NCI-H510A treated with DMSO at 0.1 percent for 48 hours (cell line): ENCODE results near the gene KLHDC4.
"Not testable (repeated sequence)": the region's sequence is repeated elsewhere in the genome, so short reads cannot be mapped to it uniquely, and the experiment has no call there.

Source experiments
- DNase-seq: peaks from one replicate; lab custom pipeline; 2025; lab: John Stamatoyannopoulos, UW

The KLHDC4 gene

GRCh38 chr16:87720446-87720845 is 45.3 kb downstream of the KLHDC4 start:
- DNase-seq = no peak

GRCh38 chr16:87718831-87719230 is 47.0 kb downstream of the KLHDC4 start:
- not testable (repeated sequence) for DNase-seq

- DNase-seq = no peak
These were observed 50.1 kb downstream of the KLHDC4 start for GRCh38 chr16:87715658-87716057.

- no peak for DNase-seq
These were observed 50.6 kb downstream of the KLHDC4 start for GRCh38 chr16:87715231-87715630.

GRCh38 chr16:87713451-87714229 is 52.1 kb downstream of the KLHDC4 start:
- DNase-seq = no peak

- DNase-seq = no peak
These were observed 53.5 kb downstream of the KLHDC4 start for GRCh38 chr16:87712184-87712762.

GRCh38 chr16:87710887-87711286 is 54.9 kb downstream of the KLHDC4 start:
- DNase-seq = no peak

GRCh38 chr16:87709677-87710076 is 56.1 kb downstream of the KLHDC4 start:
- no peak for DNase-seq

- DNase-seq = no peak
These were observed 56.7 kb downstream of the KLHDC4 start for GRCh38 chr16:87708881-87709638.

GRCh38 chr16:87707714-87708580 is 57.8 kb downstream of the KLHDC4 start:
- DNase-seq = no peak

- DNase-seq = no peak
These were observed 58.7 kb downstream of the KLHDC4 start for GRCh38 chr16:87707097-87707496.

GRCh38 chr16:87706278-87707000 is 59.3 kb downstream of the KLHDC4 start:
- peak; percentile 80 for DNase-seq

GRCh38 chr16:87705771-87706277 is 60.0 kb downstream of the KLHDC4 start:
- peak; percentile 50 for DNase-seq

- no peak for DNase-seq
These were observed 60.9 kb downstream of the KLHDC4 start for GRCh38 chr16:87704754-87705353.

GRCh38 chr16:87703835-87704375 is 61.9 kb downstream of the KLHDC4 start:
- DNase-seq = no peak

- DNase-seq = no peak
These were observed 62.7 kb downstream of the KLHDC4 start for GRCh38 chr16:87703071-87703470.

GRCh38 chr16:87702325-87702811 is 63.4 kb downstream of the KLHDC4 start:
- DNase-seq = no peak

GRCh38 chr16:87701505-87701921 is 64.3 kb downstream of the KLHDC4 start:
- no peak for DNase-seq

GRCh38 chr16:87701078-87701460 is 64.7 kb downstream of the KLHDC4 start:
- no peak for DNase-seq

GRCh38 chr16:87700406-87701077 is 65.2 kb downstream of the KLHDC4 start:
- no peak for DNase-seq
